Measurements from ENCODE around the gene TRAF7. TPM values are rescaled to one million over a fixed set of nuclear protein-coding genes. Genes with fewer than 3 reads are reported as not detected.
"Not testable (repeated sequence)": the region's sequence is repeated elsewhere in the genome, so short reads cannot be mapped to it uniquely, and the experiment has no call there.

The TRAF7 gene
- 47.7 and 57.2 TPM in 2 replicates for total RNA-seq (2014; rRNA removed; shearing (Covaris generic))

GRCh38 chr16:2155091-2155950 lies at the start of gene TRAF7:
Gene TRAF7 (plus strand): TSS chr16:2155782. CDS start chr16:2163921, 8,139 bp downstream.
- DNase-seq (ENCODE audit: low read depth): peak; percentile 100

DNA sequence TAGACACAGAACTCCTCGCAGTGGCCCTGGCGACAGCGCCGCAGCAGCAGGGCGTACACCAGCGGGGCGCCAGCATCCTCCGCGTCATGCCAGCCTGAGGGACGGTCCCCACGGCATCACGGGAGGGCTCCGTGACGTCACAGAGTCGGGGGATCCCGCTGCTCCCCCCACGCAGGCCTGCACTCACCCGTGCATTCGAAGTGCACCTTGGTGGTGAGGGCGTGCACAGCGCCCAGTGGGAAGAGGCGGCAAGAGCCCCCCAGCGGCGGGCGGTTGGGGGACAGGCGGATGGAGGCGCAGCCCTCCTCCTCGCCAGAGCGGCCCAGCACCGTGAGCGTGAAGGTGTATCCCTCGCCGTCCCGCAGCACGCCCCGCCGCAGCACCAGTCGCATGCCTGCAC lies 49.4 kb upstream of the TRAF7 start:
- not testable (repeated sequence) for DNase-seq (ENCODE audit: low read depth)

- DNase-seq (ENCODE audit: low read depth): peak; percentile 96
Measured at GRCh38 chr16:2107121-2107790, 48.3 kb upstream of the TRAF7 start.

DNA sequence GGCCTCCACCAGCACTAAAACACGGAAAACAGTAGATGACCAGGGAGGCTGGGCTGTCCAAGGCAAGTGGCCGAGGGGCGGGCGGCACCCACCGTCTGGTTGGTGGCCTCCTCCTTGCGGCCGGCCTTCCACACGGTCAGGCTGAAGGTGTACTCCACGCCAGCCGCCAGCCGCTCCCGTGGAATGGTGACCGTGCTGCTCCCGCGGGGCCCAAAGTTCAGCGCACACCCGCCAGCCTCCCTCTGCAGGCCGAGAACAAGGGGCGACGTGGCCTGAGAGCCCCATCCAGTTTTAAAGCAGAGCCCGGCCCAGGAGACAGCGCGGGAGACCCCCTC lies 47.8 kb upstream of the TRAF7 start:
- DNase-seq (ENCODE audit: low read depth): not testable (repeated sequence)

- not testable (repeated sequence) for DNase-seq (ENCODE audit: low read depth)
Measured at GRCh38 chr16:2108446-2109270, 46.9 kb upstream of the TRAF7 start.

DNA sequence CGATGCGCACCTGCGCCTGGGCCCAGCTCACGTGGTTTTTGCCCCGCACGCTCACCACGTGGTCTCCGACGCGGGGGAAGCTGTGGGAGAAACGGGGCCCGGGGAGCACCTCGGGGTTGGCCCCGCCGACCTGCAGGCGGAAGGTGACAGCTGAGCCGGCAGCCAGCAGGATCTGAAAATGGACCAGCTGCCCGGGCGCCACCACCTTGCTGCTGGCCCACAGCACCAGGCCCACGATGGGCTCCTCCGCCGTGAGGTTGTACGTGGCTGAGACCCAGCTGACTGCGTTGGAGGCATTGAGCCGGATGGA lies 46.4 kb upstream of the TRAF7 start:
- not testable (repeated sequence) for DNase-seq (ENCODE audit: low read depth)

DNA sequence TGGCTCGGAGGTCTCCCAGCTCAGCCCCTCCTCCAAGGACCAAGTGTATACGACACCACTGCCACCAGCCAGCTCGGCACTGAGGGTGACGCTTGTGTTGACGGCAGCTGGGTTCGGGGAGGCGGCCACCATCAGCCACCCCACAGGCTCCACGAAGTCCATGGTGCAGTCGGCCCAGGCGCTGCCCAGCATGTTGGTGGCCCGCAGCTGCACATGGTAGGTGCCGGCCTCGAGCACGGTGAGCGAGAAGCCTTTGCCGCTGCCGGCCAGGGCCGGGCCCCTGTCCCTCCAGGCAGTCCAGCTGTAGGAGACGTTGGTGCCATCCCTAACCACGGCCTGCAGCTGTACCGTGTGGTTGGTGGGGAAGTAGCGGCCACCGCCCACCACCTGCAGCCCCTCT lies 45.7 kb upstream of the TRAF7 start:
- not testable (repeated sequence) for DNase-seq (ENCODE audit: low read depth)

- not testable (repeated sequence) for DNase-seq (ENCODE audit: low read depth)
Measured at GRCh38 chr16:2110332-2111008, 45.1 kb upstream of the TRAF7 start.

- DNase-seq (ENCODE audit: low read depth): not testable (repeated sequence)
Measured at GRCh38 chr16:2111009-2111353, 44.6 kb upstream of the TRAF7 start.

- not testable (repeated sequence) for DNase-seq (ENCODE audit: low read depth)
Measured at GRCh38 chr16:2111412-2112335, 43.9 kb upstream of the TRAF7 start.

- DNase-seq (ENCODE audit: low read depth): not testable (repeated sequence)
Measured at GRCh38 chr16:2112539-2113106, 43.0 kb upstream of the TRAF7 start.

DNA sequence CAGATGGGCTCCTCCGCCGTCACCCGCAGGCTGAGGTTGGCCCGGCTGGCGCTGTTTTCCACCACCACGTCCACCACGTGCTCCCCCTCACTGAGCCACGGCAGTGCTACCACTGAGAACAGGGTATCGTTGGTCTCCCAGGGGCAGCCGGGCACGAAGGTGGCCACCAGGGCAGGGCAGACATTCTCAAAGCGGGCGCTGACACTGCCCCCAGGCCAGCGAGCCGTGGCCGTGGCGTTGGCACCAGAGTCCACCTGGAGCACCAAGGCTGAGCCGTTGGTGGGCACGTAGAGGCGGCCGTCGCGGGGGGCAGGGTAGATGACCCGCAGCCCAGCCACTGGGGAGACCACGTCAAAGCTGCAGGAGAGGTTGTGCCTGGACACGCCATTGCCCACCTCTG lies 41.4 kb upstream of the TRAF7 start:
- DNase-seq (ENCODE audit: low read depth): not testable (repeated sequence)

DNA sequence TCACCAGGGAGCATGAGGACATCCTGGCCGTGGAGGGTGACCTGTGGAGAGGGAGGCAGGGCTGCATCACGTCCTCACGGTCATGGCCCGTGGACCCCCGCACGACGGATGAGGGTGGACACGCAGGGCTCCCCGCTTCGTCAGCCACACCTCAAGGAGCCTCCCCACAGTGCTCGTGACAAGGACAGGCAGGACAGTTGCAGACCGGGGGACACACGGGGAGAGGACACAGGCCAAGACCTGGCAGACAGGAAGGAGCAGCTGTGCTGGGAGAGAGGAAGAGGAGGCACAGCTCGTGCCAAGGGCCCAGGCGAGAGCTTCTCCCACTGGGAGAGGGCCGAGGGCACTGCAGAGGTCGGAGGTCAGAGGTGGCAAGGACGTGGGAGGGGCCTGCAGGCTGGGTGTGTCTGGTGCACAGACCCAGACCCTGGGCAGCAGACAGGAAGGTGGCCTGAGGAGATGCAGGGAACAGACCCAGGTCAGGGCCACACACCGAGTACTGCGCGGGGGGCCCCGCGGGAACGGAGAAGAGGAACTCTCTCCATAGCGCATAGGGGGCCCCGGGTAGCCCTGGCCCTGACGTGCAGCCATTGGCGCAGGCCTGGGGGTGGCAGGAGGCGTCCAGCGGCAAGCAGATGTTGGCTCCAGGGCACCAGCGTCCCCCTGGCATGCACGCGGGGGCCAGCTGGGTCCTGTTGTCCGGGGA lies 40.5 kb upstream of the TRAF7 start:
- DNase-seq (ENCODE audit: low read depth): not testable (repeated sequence)

GRCh38 chr16:2115591-2115973 lies 40.0 kb upstream of the TRAF7 start:
- no peak for DNase-seq (ENCODE audit: low read depth)

- DNase-seq (ENCODE audit: low read depth): not testable (repeated sequence)
Measured at GRCh38 chr16:2116428-2116827, 39.2 kb upstream of the TRAF7 start.

DNA sequence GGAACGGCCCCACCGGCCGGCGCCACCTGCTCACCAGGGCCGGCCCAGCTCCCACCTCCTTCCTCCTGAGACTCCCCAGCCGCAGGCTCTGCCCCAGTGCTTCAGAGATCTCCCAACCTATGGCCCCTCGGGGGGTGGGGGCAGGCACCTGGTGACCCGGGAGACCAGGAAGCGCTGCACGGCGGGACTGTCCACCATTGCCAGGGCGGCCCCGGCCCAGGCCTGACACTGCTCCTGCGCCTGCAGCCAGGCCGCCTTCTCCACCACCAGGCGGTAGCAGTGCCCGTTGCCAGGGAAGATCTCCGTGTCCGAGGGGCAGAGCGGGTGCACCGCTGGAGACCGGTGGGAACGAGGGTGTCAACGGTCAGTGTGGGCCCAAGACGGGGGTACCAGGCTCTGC lies 38.2 kb upstream of the TRAF7 start:
- not testable (repeated sequence) for DNase-seq (ENCODE audit: low read depth)

DNA sequence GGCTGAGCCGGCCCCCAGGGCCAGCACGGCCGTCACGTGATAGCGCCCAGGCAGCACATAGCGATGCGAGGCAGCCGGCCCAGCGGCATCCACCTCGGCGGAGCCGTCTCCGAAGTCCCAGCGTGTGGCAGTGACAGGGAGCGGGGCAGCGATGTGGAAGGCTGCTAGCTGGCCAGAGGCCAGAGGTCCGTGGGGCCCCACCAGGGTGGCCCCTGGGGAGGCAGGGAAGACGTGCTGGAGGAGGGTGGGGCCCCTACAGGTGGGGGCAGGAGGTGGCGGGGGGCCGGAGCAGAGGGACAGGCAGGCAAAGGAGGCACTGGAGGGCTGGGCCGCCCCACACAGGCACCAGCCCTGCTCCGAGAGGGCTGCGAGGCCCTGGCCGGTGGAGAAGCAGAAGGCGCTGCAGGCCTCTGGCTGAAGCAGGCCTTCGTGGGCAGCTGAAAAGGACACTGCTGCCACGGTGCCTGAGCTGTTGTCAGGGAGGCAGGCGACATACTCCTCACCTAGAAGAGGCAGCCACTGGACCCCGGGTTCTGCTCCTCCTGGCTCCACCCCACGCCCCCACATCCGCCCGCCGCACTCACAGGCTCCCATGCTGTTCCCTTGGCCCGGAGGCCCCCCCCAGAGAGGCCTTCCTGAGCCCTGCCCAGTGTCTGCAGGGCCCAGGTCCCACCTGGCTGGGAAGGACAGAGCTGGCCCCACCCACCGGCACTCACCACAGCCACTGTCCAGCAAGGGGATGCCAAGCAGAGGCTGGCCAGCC lies 37.4 kb upstream of the TRAF7 start:
- not testable (repeated sequence) for DNase-seq (ENCODE audit: low read depth)

GRCh38 chr16:2121325-2121724 lies 34.3 kb upstream of the TRAF7 start:
- DNase-seq (ENCODE audit: low read depth): peak; percentile 48

DNA sequence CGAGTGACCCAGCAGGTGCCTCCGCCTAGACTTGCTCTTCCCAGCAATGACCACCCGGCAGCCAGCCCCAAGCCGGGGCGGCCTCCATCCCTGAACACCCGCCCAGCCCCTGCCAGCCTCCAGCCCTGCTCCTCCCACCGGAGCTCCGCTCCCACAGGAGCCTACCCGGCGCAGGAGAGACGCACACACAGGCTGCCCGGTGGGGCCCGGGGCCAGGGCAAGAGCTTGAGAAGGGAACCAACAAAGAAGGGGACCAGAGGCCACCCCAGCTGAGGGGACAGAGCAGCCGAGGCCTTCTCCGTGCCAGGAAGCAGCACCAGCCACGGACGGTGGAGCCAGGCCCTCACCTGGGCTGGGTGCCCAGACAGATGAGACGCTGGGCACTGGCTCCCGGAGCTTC lies 33.7 kb upstream of the TRAF7 start:
- no peak for DNase-seq (ENCODE audit: low read depth)

Data from RPMI7951 (cell line).